Stomach (tissue), 4 donors: ENCODE measurements around the gene ATP7B.

Experiments used
- POLR2A ChIP-seq, 4 donors: fragments of 450-650 bp; IDR thresholded peaks; one replicate each; pipeline ENCODE4 v1.6.1; 2016; ENCODE audit warnings: antibody characterized with exemption in 4 of 4, control low read depth in 2 of 4, mild to moderate bottlenecking in 1 of 4, moderate library complexity in 1 of 4
- POLR2AphosphoS5 ChIP-seq, 3 donors: sonication (generic); formaldehyde crosslinking; IDR thresholded peaks; one replicate each; pipeline ENCODE4 v1.6.1; 2016; ENCODE audit warnings: antibody characterized with exemption in 3 of 3
- TF ChIP-seq, protein P1 (sequence below), 7 experiments: fragments of 450-650 bp in 4 of 7; fragments of 200-600 bp in 3 of 7; sonication (generic) in 3 of 7; IDR thresholded peaks; one replicate each; pipeline ENCODE4 v1.5.1; 2016 to 2019; ENCODE audit warnings: antibody characterized with exemption in 7 of 7, control low read depth in 2 of 7, mild to moderate bottlenecking in 1 of 7

DNA sequence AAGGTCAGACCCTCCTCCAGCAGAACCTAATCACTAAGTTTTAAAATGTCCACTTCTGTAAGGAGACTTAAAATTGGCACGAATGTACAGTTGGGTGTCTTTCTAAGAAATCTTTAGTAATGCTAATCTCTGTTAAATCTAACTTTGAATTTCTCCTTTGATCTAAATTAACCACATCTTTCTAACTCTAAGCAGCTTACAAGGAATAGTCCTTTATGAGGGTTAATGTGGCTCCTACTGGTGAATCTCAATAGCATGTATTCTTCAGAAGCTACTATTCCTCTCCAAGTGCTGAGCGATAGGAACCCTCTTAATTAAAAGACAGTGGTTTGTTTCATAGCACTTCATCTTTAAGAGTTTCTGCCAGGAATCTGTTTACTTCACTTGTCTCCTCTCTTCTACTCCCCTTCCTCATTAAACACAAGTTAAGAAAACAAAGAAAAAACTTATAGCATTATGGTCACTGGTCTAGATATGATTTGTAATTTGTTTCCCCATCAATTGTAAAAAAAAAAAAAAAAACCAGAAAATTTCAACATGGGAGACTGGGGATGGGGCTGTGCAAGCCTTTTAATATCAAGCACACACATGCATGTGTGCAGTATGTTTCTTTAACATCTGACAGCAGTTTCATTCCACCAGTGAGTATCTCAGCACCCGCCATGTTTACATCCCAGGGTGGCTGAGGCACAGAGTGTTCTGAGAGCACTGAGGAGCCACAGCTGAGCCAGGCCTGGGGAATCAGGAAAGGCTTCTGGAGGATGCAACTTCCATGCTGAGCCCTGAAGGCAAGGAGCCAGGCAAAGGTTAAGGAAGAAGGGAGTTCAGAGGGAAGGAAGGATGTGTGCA is 57.7 kb downstream of the ATP7B start:
- TF ChIP-seq, protein P1, sequence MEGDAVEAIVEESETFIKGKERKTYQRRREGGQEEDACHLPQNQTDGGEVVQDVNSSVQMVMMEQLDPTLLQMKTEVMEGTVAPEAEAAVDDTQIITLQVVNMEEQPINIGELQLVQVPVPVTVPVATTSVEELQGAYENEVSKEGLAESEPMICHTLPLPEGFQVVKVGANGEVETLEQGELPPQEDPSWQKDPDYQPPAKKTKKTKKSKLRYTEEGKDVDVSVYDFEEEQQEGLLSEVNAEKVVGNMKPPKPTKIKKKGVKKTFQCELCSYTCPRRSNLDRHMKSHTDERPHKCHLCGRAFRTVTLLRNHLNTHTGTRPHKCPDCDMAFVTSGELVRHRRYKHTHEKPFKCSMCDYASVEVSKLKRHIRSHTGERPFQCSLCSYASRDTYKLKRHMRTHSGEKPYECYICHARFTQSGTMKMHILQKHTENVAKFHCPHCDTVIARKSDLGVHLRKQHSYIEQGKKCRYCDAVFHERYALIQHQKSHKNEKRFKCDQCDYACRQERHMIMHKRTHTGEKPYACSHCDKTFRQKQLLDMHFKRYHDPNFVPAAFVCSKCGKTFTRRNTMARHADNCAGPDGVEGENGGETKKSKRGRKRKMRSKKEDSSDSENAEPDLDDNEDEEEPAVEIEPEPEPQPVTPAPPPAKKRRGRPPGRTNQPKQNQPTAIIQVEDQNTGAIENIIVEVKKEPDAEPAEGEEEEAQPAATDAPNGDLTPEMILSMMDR (IDR thresholded peaks at IDR 0.05): no peak
- no peak for TF ChIP-seq POLR2A (IDR thresholded peaks at IDR 0.05)
- TF ChIP-seq POLR2AphosphoS5 (IDR thresholded peaks at IDR 0.05): no peak
